ENCODE results near the gene B3GNT2. TPM values are rescaled to one million over a fixed set of nuclear protein-coding genes. Genes with fewer than 3 reads are reported as not detected.

Gene B3GNT2
- total and polyA plus RNA-seq, 2 experiments from 2014 or later = 35.5 to 70.4 TPM

DNA sequence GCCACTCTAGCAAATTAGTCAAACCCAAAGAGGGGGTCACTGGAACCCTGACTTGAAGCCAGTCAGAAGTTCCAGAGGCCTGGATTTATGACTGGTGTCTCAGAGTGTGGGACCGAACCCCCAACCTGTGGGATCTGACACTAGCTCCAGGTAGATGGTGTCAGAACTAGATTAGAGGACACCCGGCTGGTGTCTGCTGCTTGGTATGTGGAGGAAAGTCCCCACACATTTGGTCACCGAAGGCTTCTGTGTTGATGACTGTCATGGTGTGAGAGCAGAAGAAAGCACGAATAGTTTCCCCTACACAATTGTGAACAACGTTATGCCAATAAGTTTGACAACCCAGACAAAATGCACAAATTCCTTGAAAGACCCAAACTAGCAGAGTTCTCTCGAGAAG is 48.1 kb downstream of the B3GNT2 start:
- H3K27ac Mint-ChIP-seq = no peak overlapping the region
- TF ChIP-seq NANOG (IDR thresholded peaks at IDR 0.05; ENCODE audit: borderline replicate concordance) (no peak), STAT1 (IDR thresholded peaks at IDR 0.05; ENCODE audit: unreplicated experiment) (no peak), ETS1 (IDR thresholded peaks at IDR 0.05) (no peak), POLR2AphosphoS5 (IDR thresholded peaks at IDR 0.05; ENCODE audit: low read depth) (no peak), JUNB (IDR thresholded peaks at IDR 0.05; ENCODE audit: unreplicated experiment) (no peak), ZNF114 (CRISPR knock-in tag; IDR thresholded peaks at IDR 0.05) (no peak)
- Histone ChIP-seq H3K4me1 (ENCODE audit: insufficient read depth) (no peaks in the 10 kb centered on the region), H3K27me3 (ENCODE audit: insufficient read depth) (no peaks in the 10 kb centered on the region), H3K4me2 (no peak overlapping the region), H3K4me3 (no peak overlapping the region), H3K27ac (ENCODE audit: low read depth) (no peak overlapping the region), H4K20me1 (replicated peaks; ENCODE audit: insufficient read depth) (no peaks in the 10 kb centered on the region), H2AFZ (no peak overlapping the region), H3F3A (replicated peaks; ENCODE audit: low read depth) (0 out of 2 replicates have a peak, but pooled peaks cover 2% of the 10 kb centered on the region), H3K79me2 (replicated peaks; ENCODE audit: insufficient read depth) (no peaks in the 10 kb centered on the region), H3K9me2 (ENCODE audit: insufficient read depth) (no peaks in the 10 kb centered on the region), H3K36me3 (ENCODE audit: insufficient read depth) (no peaks in the 10 kb centered on the region)
- no peaks in the 10 kb centered on the region for H3K27me3 Mint-ChIP-seq (ENCODE audit: insufficient read depth, low read depth, poor library complexity)
- no peak overlapping the region for H3K4me3 Mint-ChIP-seq
- no peaks in the 10 kb centered on the region for H3K9me3 Mint-ChIP-seq
- no peaks in the 10 kb centered on the region for H3K36me3 Mint-ChIP-seq (ENCODE audit: low read depth)
- no peak for ATAC-seq
- no peak for DNase-seq (ENCODE audit: low spot score)
- no peaks in the 10 kb centered on the region for H3K4me1 Mint-ChIP-seq

GRCh38 chr2:62248226-62248625 is 52.3 kb downstream of the B3GNT2 start:
- H2AFZ ChIP-seq = no peak overlapping the region
- H3K4me1 ChIP-seq (ENCODE audit: insufficient read depth) = no peaks in the 10 kb centered on the region
- TF ChIP-seq JUNB (IDR thresholded peaks at IDR 0.05; ENCODE audit: unreplicated experiment) (no peak), STAT1 (IDR thresholded peaks at IDR 0.05; ENCODE audit: unreplicated experiment) (no peak), CREB1 (CRISPR knock-in tag; IDR thresholded peaks at IDR 0.05; ENCODE audit: low read depth) (no peak), ZNF331 (CRISPR knock-in tag; IDR thresholded peaks at IDR 0.05; ENCODE audit: low read depth) (no peak)
- no peak for ATAC-seq
- H3K4me2 ChIP-seq = no peak overlapping the region
- no peaks in the 10 kb centered on the region; the same call in 1 of the 2 replicates for H3K9me2 ChIP-seq (ENCODE audit: insufficient read depth)
- no peak overlapping the region for H3K27ac Mint-ChIP-seq
- no peaks in the 10 kb centered on the region for H4K20me1 ChIP-seq (replicated peaks; ENCODE audit: insufficient read depth)
- H3K9me3 Mint-ChIP-seq = no peaks in the 10 kb centered on the region
- H3K36me3 Mint-ChIP-seq (ENCODE audit: low read depth) = no peaks in the 10 kb centered on the region
- H3K4me1 Mint-ChIP-seq = no peaks in the 10 kb centered on the region
- no peaks in the 10 kb centered on the region for H3K27me3 ChIP-seq (ENCODE audit: insufficient read depth)
- H3K36me3 ChIP-seq (ENCODE audit: insufficient read depth) = no peaks in the 10 kb centered on the region
- no peak for DNase-seq (ENCODE audit: low spot score)
- H3K4me3 ChIP-seq = no peak overlapping the region
- H3F3A ChIP-seq (replicated peaks; ENCODE audit: low read depth) = 0 out of 2 replicates have a peak, but pooled peaks cover 2% of the 10 kb centered on the region
- no peak overlapping the region for H3K27ac ChIP-seq (ENCODE audit: low read depth)
- no peaks in the 10 kb centered on the region for H3K79me2 ChIP-seq (replicated peaks; ENCODE audit: insufficient read depth)
- peaks cover 2% of the 10 kb centered on the region for H3K27me3 Mint-ChIP-seq (ENCODE audit: insufficient read depth, low read depth, poor library complexity)
- no peak overlapping the region for H3K4me3 Mint-ChIP-seq

DNA sequence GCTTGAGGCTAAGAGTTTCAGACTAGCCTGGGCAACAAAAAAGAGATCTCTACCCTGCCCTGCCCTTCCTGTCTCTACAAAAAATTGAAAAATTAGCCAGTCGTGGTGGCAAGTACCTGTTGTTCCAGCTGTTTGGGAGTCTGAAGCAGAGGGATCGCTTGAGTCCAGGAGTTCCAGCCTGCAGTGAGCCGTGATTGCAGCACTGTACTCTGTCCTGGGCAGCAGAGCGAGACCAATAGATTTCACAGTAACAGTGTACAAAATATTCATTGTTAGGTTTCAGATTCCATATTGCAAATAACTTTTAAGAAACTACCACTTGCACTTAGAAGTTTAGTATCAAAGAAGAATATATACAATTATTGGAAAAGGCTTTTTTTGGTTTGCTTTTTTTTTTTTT is 54.3 kb downstream of the B3GNT2 start:
- H3K36me3 Mint-ChIP-seq (ENCODE audit: low read depth) = no peaks in the 10 kb centered on the region
- ATAC-seq = no peak
- no peaks in the 10 kb centered on the region for H3F3A ChIP-seq (replicated peaks; ENCODE audit: low read depth)
- TF ChIP-seq CTCF (conservative IDR thresholded peaks at IDR 0.05; ENCODE audit: low read depth in 2 of 2) = no peak

More for the DNA sequence above, 54.3 kb downstream of the B3GNT2 start:
- Histone ChIP-seq H3K4me1 (ENCODE audit: insufficient read depth) (no peaks in the 10 kb centered on the region), H3K4me2 (no peak overlapping the region), H3K9me2 (ENCODE audit: insufficient read depth) (no peaks in the 10 kb centered on the region; the same call in 1 of the 2 replicates), H3K27ac (ENCODE audit: low read depth) (no peak overlapping the region), H3K79me2 (replicated peaks; ENCODE audit: insufficient read depth) (no peaks in the 10 kb centered on the region), H3K27me3 (ENCODE audit: insufficient read depth) (no peaks in the 10 kb centered on the region), H2AFZ (no peak overlapping the region), H3K4me3 (no peak overlapping the region), H4K20me1 (replicated peaks; ENCODE audit: insufficient read depth) (no peaks in the 10 kb centered on the region), H3K36me3 (ENCODE audit: insufficient read depth) (no peaks in the 10 kb centered on the region)
- H3K4me1 Mint-ChIP-seq = no peaks in the 10 kb centered on the region
- H3K27me3 Mint-ChIP-seq (ENCODE audit: insufficient read depth, low read depth, poor library complexity) = peaks cover 2% of the 10 kb centered on the region
- no peak overlapping the region for H3K4me3 Mint-ChIP-seq
- H3K9me3 Mint-ChIP-seq = no peaks in the 10 kb centered on the region
- DNase-seq (ENCODE audit: low spot score) = no peak
- H3K27ac Mint-ChIP-seq = no peak overlapping the region
